NCI-H524 treated with DMSO at 0.1 percent for 48 hours (cell line): Measurements from ENCODE around the gene GTF2F2.
A peak's percentile ranks its signal among the peaks of the same experiment; 100 is the strongest.
"Not testable (repeated sequence)": the region's sequence is repeated elsewhere in the genome, so short reads cannot be mapped to it uniquely, and the experiment has no call there.

Source experiments
- DNase-seq: peaks from one replicate; lab custom pipeline; 2025; lab: John Stamatoyannopoulos, UW

The GTF2F2 gene

GRCh38 chr13:45180303-45180702, 60.0 kb downstream of the GTF2F2 start:
- DNase-seq, result no peak

- DNase-seq, result no peak
These were observed 60.6 kb downstream of the GTF2F2 start for GRCh38 chr13:45180713-45181601.

- DNase-seq, result no peak
These were observed 64.4 kb downstream of the GTF2F2 start for GRCh38 chr13:45184693-45185092.

- DNase-seq, result no peak
These were observed 65.0 kb downstream of the GTF2F2 start for GRCh38 chr13:45185286-45185685.

- DNase-seq, result not testable (repeated sequence)
These were observed 68.8 kb downstream of the GTF2F2 start for GRCh38 chr13:45189077-45189476.

GRCh38 chr13:45189511-45189910, 69.2 kb downstream of the GTF2F2 start:
- not testable (repeated sequence) for DNase-seq

- DNase-seq, result no peak
These were observed 71.6 kb downstream of the GTF2F2 start for GRCh38 chr13:45191874-45192273.

- no peak for DNase-seq
These were observed 74.0 kb downstream of the GTF2F2 start for GRCh38 chr13:45194081-45194939.

GRCh38 chr13:45195421-45195820, 75.1 kb downstream of the GTF2F2 start:
- DNase-seq, result no peak

- no peak for DNase-seq
These were observed 75.8 kb downstream of the GTF2F2 start for GRCh38 chr13:45196096-45196495.

- DNase-seq, result no peak
These were observed 76.3 kb downstream of the GTF2F2 start for GRCh38 chr13:45196622-45197021.

GRCh38 chr13:45198041-45198440, 77.7 kb downstream of the GTF2F2 start:
- no peak for DNase-seq

- DNase-seq, result no peak
These were observed 78.6 kb downstream of the GTF2F2 start for GRCh38 chr13:45198924-45199323.

GRCh38 chr13:45199711-45200110, 79.4 kb downstream of the GTF2F2 start:
- no peak for DNase-seq

GRCh38 chr13:45200701-45201232, 80.5 kb downstream of the GTF2F2 start, which contains the start of gene KCTD4:
KCTD4 (minus strand) TSS chr13:45201045; CDS start chr13:45194567, 6,478 bp downstream.
- no peak for DNase-seq

GRCh38 chr13:45205124-45205523, 84.8 kb downstream of the GTF2F2 start:
- no peak for DNase-seq

- no peak for DNase-seq
These were observed 86.0 kb downstream of the GTF2F2 start for GRCh38 chr13:45206340-45206739.

- peak; percentile 48 for DNase-seq
These were observed 87.0 kb downstream of the GTF2F2 start for GRCh38 chr13:45207319-45207718.

GRCh38 chr13:45208132-45208531, 87.8 kb downstream of the GTF2F2 start:
- DNase-seq, result no peak

- DNase-seq, result no peak
These were observed 88.9 kb downstream of the GTF2F2 start for GRCh38 chr13:45209229-45209628.

GRCh38 chr13:45215392-45216077, 95.2 kb downstream of the GTF2F2 start:
- no peak for DNase-seq

GRCh38 chr13:45216193-45216592, 95.9 kb downstream of the GTF2F2 start:
- DNase-seq, result no peak
